GM19397 (cell line): ENCODE results near the gene UQCRC1.

ENCODE experiments used
- ATAC-seq: cut with Tn5 transposase; IDR thresholded peaks from one replicate; pipeline ENCODE4 v1.9.1; 2021; ENCODE audit warnings: mild to moderate bottlenecking, moderate library complexity; ENCODE audit not compliant: unreplicated experiment

The UQCRC1 gene

GRCh38 chr3:48599509-48600285 lies 9.7 kb downstream of the UQCRC1 start:
- no peak for ATAC-seq

GRCh38 chr3:48599077-48599501 lies 10.4 kb downstream of the UQCRC1 start:
- ATAC-seq = no peak

- no peak for ATAC-seq
These were observed 10.9 kb downstream of the UQCRC1 start for GRCh38 chr3:48598323-48599076.

GRCh38 chr3:48597408-48597800 lies 12.0 kb downstream of the UQCRC1 start:
- ATAC-seq = no peak

- ATAC-seq = no peak
These were observed 12.6 kb downstream of the UQCRC1 start for GRCh38 chr3:48596676-48597407.

- no peak for ATAC-seq
These were observed 13.3 kb downstream of the UQCRC1 start for GRCh38 chr3:48596157-48596556.

GRCh38 chr3:48595526-48596121 lies 13.8 kb downstream of the UQCRC1 start:
- ATAC-seq = no peak

GRCh38 chr3:48595075-48595525 lies 14.3 kb downstream of the UQCRC1 start, which contains the start of gene COL7A1:
COL7A1 (minus strand) TSS chr3:48595329; CDS start chr3:48595159, 170 bp downstream.
- ATAC-seq = no peak

- ATAC-seq = no peak
These were observed 14.9 kb downstream of the UQCRC1 start for GRCh38 chr3:48594417-48595049.

- ATAC-seq = no peak
These were observed 16.1 kb downstream of the UQCRC1 start for GRCh38 chr3:48593337-48593736.

GRCh38 chr3:48592519-48593087 lies 16.8 kb downstream of the UQCRC1 start:
- ATAC-seq = no peak

- ATAC-seq = no peak
These were observed 17.4 kb downstream of the UQCRC1 start for GRCh38 chr3:48591886-48592518.

GRCh38 chr3:48591436-48591835 lies 18.0 kb downstream of the UQCRC1 start:
- ATAC-seq = no peak

GRCh38 chr3:48588230-48588629 lies 21.2 kb downstream of the UQCRC1 start:
- ATAC-seq = no peak

GRCh38 chr3:48587686-48588085 lies 21.8 kb downstream of the UQCRC1 start:
- no peak for ATAC-seq

GRCh38 chr3:48585411-48585810 lies 24.0 kb downstream of the UQCRC1 start:
- no peak for ATAC-seq

- ATAC-seq = no peak
These were observed 24.6 kb downstream of the UQCRC1 start for GRCh38 chr3:48584836-48585235.

- no peak for ATAC-seq
These were observed 27.6 kb downstream of the UQCRC1 start for GRCh38 chr3:48581621-48582481.

- ATAC-seq = no peak
These were observed 32.8 kb downstream of the UQCRC1 start for GRCh38 chr3:48576647-48577046.
